ENCODE results near the gene MAP3K10.

Gene MAP3K10

GRCh38 chr19:40216777-40217026, 25.5 kb downstream of the MAP3K10 start (continued):
- TF ChIP-seq ZNF394 (tag by site-specific recombination; IDR thresholded peaks at IDR 0.05; ENCODE audit: borderline replicate concordance) (no peak), ZNF350 (tag by site-specific recombination; IDR thresholded peaks at IDR 0.05) (no peak), ZNF610 (tag by site-specific recombination; IDR thresholded peaks at IDR 0.05; ENCODE audit: borderline replicate concordance) (no peak), ZNF548 (tag by site-specific recombination; IDR thresholded peaks at IDR 0.05) (no peak), ZBTB11 (tag by site-specific recombination; conservative IDR thresholded peaks at IDR 0.05; ENCODE audit: low read depth) (no peak), ELK4 (IDR thresholded peaks at IDR 0.05; ENCODE audit: borderline replicate concordance, low read depth, low read length) (no peak), ZNF366 (tag by site-specific recombination; conservative IDR thresholded peaks at IDR 0.05) (peak; percentile 80), ZNF311 (tag by site-specific recombination; IDR thresholded peaks at IDR 0.05; ENCODE audit: borderline replicate concordance) (no peak), ZNF624 (tag by site-specific recombination; IDR thresholded peaks at IDR 0.05) (no peak), ZNF654 (tag by site-specific recombination; IDR thresholded peaks at IDR 0.05; ENCODE audit: low read depth) (no peak), ZNF248 (tag by site-specific recombination; IDR thresholded peaks at IDR 0.05) (0 out of 2 replicates have a peak, but pooled peaks have one; percentile 35), ZNF133 (tag by site-specific recombination; IDR thresholded peaks at IDR 0.05) (no peak), PRDM10 (tag by site-specific recombination; IDR thresholded peaks at IDR 0.05) (no peak), ZSCAN18 (tag by site-specific recombination; IDR thresholded peaks at IDR 0.05) (no peak), ZNF341 (tag by site-specific recombination; IDR thresholded peaks at IDR 0.05; ENCODE audit: low read depth) (no peak), ZNF621 (tag by site-specific recombination; IDR thresholded peaks at IDR 0.05) (no peak), ZEB2 (tag by site-specific recombination; IDR thresholded peaks at IDR 0.05) (no peak), SALL2 (tag by site-specific recombination; IDR thresholded peaks at IDR 0.05; ENCODE audit: borderline replicate concordance) (peak; percentile 61; the same call in 1 of the 2 replicates), SCRT1 (tag by site-specific recombination; IDR thresholded peaks at IDR 0.05; ENCODE audit: borderline replicate concordance) (0 out of 2 replicates have a peak, but pooled peaks have one; percentile 4), ZNF112 (tag by site-specific recombination; IDR thresholded peaks at IDR 0.05) (no peak; the same call in 1 of the 2 replicates), PRDM1 (tag by site-specific recombination; IDR thresholded peaks at IDR 0.05) (no peak; the same call in 1 of the 2 replicates), ZNF175 (tag by site-specific recombination; IDR thresholded peaks at IDR 0.05) (no peak), ZSCAN30 (tag by site-specific recombination; IDR thresholded peaks at IDR 0.05) (no peak), ZFP3 (tag by site-specific recombination; IDR thresholded peaks at IDR 0.05; ENCODE audit: low read depth) (no peak), ZBTB26 (tag by site-specific recombination; optimal IDR thresholded peaks at IDR 0.05) (no peak), CTCF (tag by site-specific recombination; IDR thresholded peaks at IDR 0.05) (no peak), ZNF426 (tag by site-specific recombination; IDR thresholded peaks at IDR 0.05) (no peak), HOXD13 (CRISPR knock-in tag; IDR thresholded peaks at IDR 0.05; ENCODE audit: borderline replicate concordance) (no peak), GLIS2 (tag by site-specific recombination; IDR thresholded peaks at IDR 0.05) (no peak)
